Activated naive CD4-positive, alpha-beta T cell treated with anti-CD3 and anti-CD28 coated beads, Interleukin-2, amount 10 ng/mL, durations not matched to agents 7 days and 5 days (primary cell): ENCODE results near the gene MEIOSIN.
"Not testable (repeated sequence)": the region's sequence is repeated elsewhere in the genome, so short reads cannot be mapped to it uniquely, and the experiment has no call there.

Source experiments
- CTCF ChIA-PET: fragments of 350-600 bp; sonication (Branson Sonifier 250); formaldehyde crosslinking; loops from one replicate; lab custom pipeline; 2021; ENCODE audit warnings: antibody characterized with exemption; lab: Charles Lee
- DNase-seq: peaks from one replicate; pipeline ENCODE4 v3.0.0-alpha.2; 2020
- H3K27ac Mint-ChIP-seq: one replicate; pipeline ENCODE4 v1.8.0; 2021; ENCODE audit warnings: mild to moderate bottlenecking, moderate library complexity, mixed read lengths
- H3K27me3 Mint-ChIP-seq: one replicate; pipeline ENCODE4 v1.8.0; 2021; ENCODE audit warnings: mild to moderate bottlenecking, mixed read lengths
- H3K36me3 Mint-ChIP-seq: one replicate; pipeline ENCODE4 v1.8.0; 2021; ENCODE audit warnings: mixed read lengths
- H3K4me1 Mint-ChIP-seq: one replicate; pipeline ENCODE4 v1.8.0; 2021; ENCODE audit warnings: mixed read lengths
- H3K4me3 Mint-ChIP-seq: one replicate; pipeline ENCODE4 v1.8.0; 2021; ENCODE audit warnings: mild to moderate bottlenecking, moderate library complexity, mixed read lengths
- H3K9me3 Mint-ChIP-seq: one replicate; pipeline ENCODE4 v1.8.0; 2021; ENCODE audit warnings: mixed read lengths

MEIOSIN gene

DNA sequence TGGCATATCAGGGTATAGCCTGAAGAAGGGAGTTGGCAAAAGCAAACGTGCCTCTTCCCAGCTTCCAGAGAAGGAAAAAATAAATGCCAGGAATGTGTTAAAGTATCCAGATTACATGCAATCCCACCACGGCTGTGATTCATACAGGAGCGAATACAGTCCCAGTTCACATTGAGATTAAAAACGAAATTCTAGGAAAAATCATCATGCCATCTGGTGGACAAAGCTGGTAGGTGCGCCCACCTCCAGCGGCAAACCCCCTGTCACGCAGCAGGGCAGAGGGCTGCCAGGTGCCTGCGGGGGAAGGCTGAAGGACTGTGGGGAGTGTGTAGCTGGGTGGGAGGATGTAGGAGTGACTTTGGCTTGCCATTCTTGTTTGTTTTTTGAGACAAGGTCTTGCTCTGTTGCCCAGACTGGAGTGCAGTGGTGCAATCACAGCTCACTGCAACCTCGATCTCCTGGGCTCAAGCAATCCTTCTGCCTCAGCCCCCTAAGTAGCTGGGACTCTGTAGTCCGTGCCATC, 65.8 kb downstream of the MEIOSIN start:
- Mint-ChIP-seq H3K4me1 (peaks cover 6% of the 10 kb centered on the region), H3K27me3 (peaks cover 97% of the 10 kb centered on the region), H3K4me3 (no peak overlapping the region), H3K9me3 (no peaks in the 10 kb centered on the region), H3K36me3 (no peaks in the 10 kb centered on the region), H3K27ac (peak overlapping the region; percentile 28)
- DNase-seq: peak; percentile 72
- CTCF ChIA-PET: interaction anchor here (0.6 to 5.1 kb wide), 17 partner anchors 9 to 264 kb away, joined by 3 to 92 read pairs (median 3); partner anchors contain the start of genes DMPK and SIX5

DNA sequence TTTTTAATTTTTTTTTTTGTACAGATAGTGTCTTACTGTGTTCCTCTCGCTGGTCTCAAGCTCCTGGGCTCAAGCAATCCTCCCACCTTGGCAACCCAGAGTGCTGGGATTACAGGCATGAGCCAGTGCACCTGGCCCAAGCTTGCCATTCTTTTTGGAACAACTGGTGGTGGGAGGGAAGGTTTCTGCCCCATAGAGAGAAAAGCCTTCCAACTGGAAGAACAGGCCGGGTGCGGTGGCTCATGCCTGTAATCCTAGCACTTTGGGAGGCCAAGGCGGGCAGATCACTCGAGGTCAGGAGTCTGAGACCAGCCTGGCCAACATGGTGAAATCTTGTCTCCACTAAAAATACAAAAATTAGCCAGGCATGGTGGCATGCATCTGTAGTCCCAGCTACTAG, 66.3 kb downstream of the MEIOSIN start:
- not testable (repeated sequence) for H3K9me3 Mint-ChIP-seq, H3K27ac Mint-ChIP-seq, H3K4me1 Mint-ChIP-seq, H3K4me3 Mint-ChIP-seq, DNase-seq, H3K36me3 Mint-ChIP-seq
- CTCF ChIA-PET: interaction anchor here (0.6 to 5.1 kb wide), 15 partner anchors 10 to 264 kb away, joined by 3 to 92 read pairs (median 4); partner anchors contain the start of genes DMPK and SIX5
- peaks cover 97% of the 10 kb centered on the region for H3K27me3 Mint-ChIP-seq

DNA sequence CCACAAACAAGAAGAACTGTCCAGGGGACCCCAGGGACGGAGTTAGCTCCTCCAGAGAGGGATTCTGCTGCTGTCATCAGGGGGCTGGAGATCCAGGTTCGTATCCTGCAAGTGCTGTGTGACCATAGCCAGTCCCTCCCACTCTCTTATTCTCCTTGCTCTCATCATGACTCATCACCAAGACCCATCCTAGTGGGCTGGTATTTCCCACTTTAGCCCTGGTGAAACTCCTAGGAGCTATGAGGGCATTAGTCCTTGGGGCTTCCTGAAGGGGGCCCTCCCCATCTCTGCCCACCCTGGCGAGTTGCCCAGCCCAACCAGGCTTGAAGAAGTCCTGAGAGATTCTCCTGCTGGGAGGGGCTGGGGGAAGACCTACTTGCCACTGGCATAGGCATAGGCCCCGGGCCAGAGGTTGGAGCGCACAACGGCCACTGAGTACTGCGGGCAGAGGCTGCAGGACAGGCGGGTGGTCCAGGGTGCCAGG, 66.9 kb downstream of the MEIOSIN start:
- H3K36me3 Mint-ChIP-seq: no peaks in the 10 kb centered on the region
- H3K27me3 Mint-ChIP-seq: peaks cover 97% of the 10 kb centered on the region
- CTCF ChIA-PET: interaction anchor here (0.9 to 5.1 kb wide), 10 partner anchors 10 to 83 kb away, joined by 3 to 92 read pairs (median 4); partner anchors contain the start of genes DMPK and SIX5
- no peak overlapping the region for H3K27ac Mint-ChIP-seq
- H3K4me3 Mint-ChIP-seq: no peak overlapping the region
- DNase-seq: no peak
- H3K4me1 Mint-ChIP-seq: peaks cover 5% of the 10 kb centered on the region
- no peaks in the 10 kb centered on the region for H3K9me3 Mint-ChIP-seq

DNA sequence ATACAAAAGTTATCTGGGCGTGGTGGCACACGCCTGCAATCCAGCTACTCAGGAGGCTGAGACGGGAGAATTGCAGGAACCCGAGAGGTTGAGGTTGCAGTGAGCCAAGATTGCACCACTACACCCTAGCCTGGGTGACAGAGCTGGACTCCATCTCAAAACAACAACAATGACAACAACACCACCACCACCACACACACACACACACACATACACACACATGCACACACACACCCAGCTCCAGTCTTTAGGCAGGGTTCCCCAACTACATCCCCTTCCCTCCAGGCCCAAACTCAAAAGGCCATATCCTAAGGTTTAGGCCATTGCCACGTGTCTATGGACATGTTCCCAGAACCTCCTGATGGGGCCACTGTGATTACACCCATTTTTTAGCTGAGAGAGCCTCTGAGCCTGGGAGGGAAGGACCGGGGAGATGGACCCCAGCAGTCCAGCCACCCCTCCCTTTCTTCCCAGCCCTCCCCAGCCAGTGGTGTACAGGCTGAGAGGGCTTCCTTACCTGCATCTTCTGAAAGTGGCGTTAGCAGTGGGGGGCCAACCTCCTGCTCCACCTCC, 68.5 kb downstream of the MEIOSIN start:
- Mint-ChIP-seq H3K36me3 (no peaks in the 10 kb centered on the region), H3K4me1 (peaks cover 5% of the 10 kb centered on the region), H3K27ac (no peak overlapping the region), H3K9me3 (no peaks in the 10 kb centered on the region), H3K27me3 (peaks cover 96% of the 10 kb centered on the region), H3K4me3 (no peak overlapping the region)
- no peak for DNase-seq
- CTCF ChIA-PET: interaction anchor here (0.7 to 1.5 kb wide), 2 partner anchors 15 to 33 kb away, joined by 3 to 4 read pairs; partner anchors contain the start of gene SIX5

DNA sequence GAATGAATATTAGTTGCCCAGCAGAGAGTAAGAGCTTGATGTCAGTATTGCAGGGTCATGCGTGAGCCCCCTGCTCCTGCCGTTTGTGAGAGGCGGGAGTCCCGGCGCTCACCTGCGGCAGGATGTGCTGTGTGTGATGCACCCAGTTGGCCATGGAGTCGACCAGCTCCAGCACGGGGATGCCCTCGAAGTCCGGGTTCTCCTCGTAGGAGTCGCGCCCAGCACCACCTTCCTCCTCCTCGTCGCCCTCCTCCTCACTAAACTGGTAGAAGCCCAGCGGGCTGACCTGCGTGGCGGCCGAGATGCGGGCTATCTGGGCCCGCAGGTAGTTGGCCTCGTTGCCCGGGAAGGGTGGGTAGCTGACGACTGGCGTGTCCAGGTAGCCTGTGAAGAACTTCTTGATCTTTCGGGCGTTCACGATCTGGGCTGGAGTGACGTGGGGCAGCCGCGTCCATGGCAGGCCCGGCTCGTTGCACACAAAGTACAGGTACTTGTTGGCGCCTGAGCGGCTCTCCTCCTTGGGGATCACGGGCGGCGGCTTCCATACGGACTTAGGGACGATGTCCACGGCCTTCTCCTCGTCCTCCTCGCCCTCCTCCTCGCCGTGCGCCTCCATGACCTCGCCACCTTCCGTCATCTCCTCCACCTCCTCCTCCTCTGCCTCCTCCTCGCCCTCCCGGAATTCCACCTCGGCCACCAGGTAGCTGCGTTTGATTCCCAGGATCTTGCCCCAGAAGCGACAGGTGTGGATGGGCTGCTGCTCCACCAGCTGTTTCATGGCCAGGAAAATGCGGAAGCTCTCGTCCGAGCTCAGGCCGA, 71.1 kb downstream of the MEIOSIN start:
- DNase-seq: no peak
- no peak overlapping the region for H3K27ac Mint-ChIP-seq
- peaks cover 72% of the 10 kb centered on the region for H3K27me3 Mint-ChIP-seq
- H3K36me3 Mint-ChIP-seq: no peaks in the 10 kb centered on the region
- H3K9me3 Mint-ChIP-seq: no peaks in the 10 kb centered on the region
- H3K4me1 Mint-ChIP-seq: peaks cover 2% of the 10 kb centered on the region
- no peak overlapping the region for H3K4me3 Mint-ChIP-seq
- CTCF ChIA-PET: interaction anchor here (0.7 to 1.3 kb wide), 5 partner anchors 12 to 35 kb away, joined by 3 to 5 read pairs (median 3); partner anchors contain the start of gene SIX5

DNA sequence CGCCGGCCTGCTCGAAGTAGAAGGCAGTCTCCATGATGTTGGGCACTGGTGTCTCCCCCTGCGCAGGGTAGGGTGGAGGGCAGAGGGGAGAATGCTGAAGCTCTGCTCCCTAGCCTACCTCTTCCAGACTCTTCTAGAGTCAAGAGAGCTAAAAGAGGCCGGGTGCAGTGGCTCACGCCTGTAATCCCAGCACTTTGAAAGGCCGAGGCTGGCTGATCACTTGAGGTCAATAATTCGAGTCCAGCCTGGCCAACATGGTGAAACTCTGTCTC, 71.7 kb downstream of the MEIOSIN start:
- no peaks in the 10 kb centered on the region for H3K36me3 Mint-ChIP-seq
- no peak for DNase-seq
- no peak overlapping the region for H3K27ac Mint-ChIP-seq
- peaks cover 7% of the 10 kb centered on the region for H3K4me1 Mint-ChIP-seq
- CTCF ChIA-PET: interaction anchor here (1.0 to 1.3 kb wide), 2 partner anchors 12 to 36 kb away, joined by 3 to 5 read pairs; partner anchors contain the start of gene SIX5
- H3K4me3 Mint-ChIP-seq: no peak overlapping the region
- H3K27me3 Mint-ChIP-seq: peaks cover 67% of the 10 kb centered on the region
- H3K9me3 Mint-ChIP-seq: no peaks in the 10 kb centered on the region

DNA sequence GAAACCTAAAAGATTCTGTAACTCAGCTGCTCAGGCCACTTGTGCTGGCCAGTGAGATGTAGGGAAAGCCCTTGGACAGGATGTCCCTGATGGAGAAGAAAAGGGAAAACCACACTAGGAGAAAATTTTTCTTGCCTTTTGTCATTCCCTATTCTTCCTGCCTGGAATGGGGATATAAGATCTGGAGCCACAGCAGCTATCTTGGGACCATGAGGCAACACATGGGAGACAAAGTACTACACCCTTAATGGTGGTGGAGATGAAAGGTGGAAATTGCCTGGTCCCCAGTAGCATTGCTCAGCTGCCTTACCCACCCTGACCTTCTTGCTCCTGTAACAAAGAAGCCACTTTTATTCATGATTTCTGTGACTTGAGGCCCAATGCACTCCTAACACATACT, 72.5 kb downstream of the MEIOSIN start:
- H3K27me3 Mint-ChIP-seq: peaks cover 58% of the 10 kb centered on the region
- H3K4me1 Mint-ChIP-seq: peaks cover 13% of the 10 kb centered on the region
- H3K9me3 Mint-ChIP-seq: no peaks in the 10 kb centered on the region
- CTCF ChIA-PET: interaction anchor here (1.2 to 1.3 kb wide), 2 partner anchors 11 to 37 kb away, joined by 3 to 5 read pairs; partner anchors contain the start of gene SIX5
- H3K4me3 Mint-ChIP-seq: no peak overlapping the region
- no peak overlapping the region for H3K27ac Mint-ChIP-seq
- no peak for DNase-seq
- no peaks in the 10 kb centered on the region for H3K36me3 Mint-ChIP-seq

DNA sequence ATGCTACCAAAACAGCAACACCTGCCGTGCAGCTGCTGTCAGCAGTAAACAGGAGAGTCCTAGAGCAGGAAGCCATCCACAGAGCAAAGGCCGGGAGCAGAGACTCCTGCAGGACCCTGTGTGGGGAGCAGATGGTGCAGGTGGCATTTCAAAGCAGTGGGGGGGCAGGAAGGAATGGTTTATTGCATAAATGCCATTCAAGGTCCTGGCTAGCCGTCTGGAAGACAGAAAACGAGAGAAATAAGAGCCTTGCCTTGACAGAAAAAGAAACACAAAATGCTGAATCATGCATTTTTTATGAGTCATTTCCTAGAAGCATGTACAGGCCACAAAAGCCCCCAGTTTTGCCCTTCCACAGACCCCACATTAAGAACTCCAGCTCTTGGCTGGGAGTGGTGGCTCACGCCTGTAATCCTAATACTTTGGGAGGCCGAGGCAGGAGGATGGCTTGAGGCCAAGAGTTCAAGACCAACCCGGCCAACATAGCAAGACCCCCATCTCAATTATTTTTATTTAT, 76.5 kb downstream of the MEIOSIN start:
- Mint-ChIP-seq H3K4me3 (no peak overlapping the region), H3K27ac (no peak overlapping the region), H3K9me3 (no peaks in the 10 kb centered on the region), H3K4me1 (peaks cover 13% of the 10 kb centered on the region), H3K36me3 (no peaks in the 10 kb centered on the region), H3K27me3 (peaks cover 23% of the 10 kb centered on the region)
- CTCF ChIA-PET: interaction anchor here (1.4 to 1.8 kb wide), 2 partner anchors 10 to 41 kb away, joined by 6 to 7 read pairs; partner anchors contain the start of gene SIX5
- DNase-seq: no peak

DNA sequence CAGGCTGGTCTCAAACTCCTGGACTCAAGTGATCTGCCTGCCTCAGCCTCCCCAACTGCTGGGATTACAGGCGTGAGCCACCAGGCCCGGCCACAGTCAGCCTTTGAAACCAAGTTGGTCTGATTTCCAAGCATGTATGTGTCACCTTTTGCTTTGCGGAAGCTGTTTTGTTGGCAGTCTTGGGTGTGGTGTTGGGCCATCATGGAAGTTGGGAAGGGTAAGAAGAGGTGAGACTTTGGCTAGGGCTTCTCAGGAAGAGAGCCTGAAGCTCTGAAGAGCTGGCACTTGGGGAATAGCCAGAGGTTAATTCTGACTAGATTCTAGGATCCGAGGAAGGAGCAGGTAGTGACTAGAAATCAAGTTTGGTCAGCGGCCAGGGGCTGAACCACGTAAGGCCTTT, 79.1 kb downstream of the MEIOSIN start:
- Mint-ChIP-seq H3K9me3 (no peaks in the 10 kb centered on the region), H3K4me3 (no peak overlapping the region), H3K4me1 (peaks cover 16% of the 10 kb centered on the region), H3K36me3 (peaks cover 2% of the 10 kb centered on the region), H3K27ac (no peak overlapping the region), H3K27me3 (peaks cover 19% of the 10 kb centered on the region)
- CTCF ChIA-PET: interaction anchor here (1.1 to 2.8 kb wide), 2 partner anchors 43 to 51 kb away, joined by 3 to 8 read pairs; partner anchors contain the start of genes SIX5 and SYMPK
- no peak for DNase-seq
